HL-60 (cell line): ENCODE data around the gene RAB26.

Experiments
- GABPA ChIP-seq: IDR thresholded peaks from 2 replicates; pipeline ENCODE4 v1.6.1; 2012; ENCODE audit warnings: low read depth
- POLR2AphosphoS5 ChIP-seq: IDR thresholded peaks from 2 replicates; pipeline ENCODE4 v1.6.1; 2012; ENCODE audit warnings: low read depth
- SPI1 ChIP-seq: IDR thresholded peaks from 2 replicates; pipeline ENCODE4 v1.6.1; 2012; ENCODE audit warnings: low read depth, mild to moderate bottlenecking, borderline replicate concordance
- TF ChIP-seq, protein P1 (sequence below): IDR thresholded peaks from one replicate; pipeline ENCODE4 v1.5.1; 2011; ENCODE audit warnings: low read length, control low read depth, inconsistent platforms; ENCODE audit not compliant: insufficient read depth
- TF ChIP-seq, protein P2 (sequence below): IDR thresholded peaks from 2 replicates; pipeline ENCODE4 v1.6.1; 2012; ENCODE audit warnings: low read depth; ENCODE audit not compliant: insufficient replicate concordance

DNA sequence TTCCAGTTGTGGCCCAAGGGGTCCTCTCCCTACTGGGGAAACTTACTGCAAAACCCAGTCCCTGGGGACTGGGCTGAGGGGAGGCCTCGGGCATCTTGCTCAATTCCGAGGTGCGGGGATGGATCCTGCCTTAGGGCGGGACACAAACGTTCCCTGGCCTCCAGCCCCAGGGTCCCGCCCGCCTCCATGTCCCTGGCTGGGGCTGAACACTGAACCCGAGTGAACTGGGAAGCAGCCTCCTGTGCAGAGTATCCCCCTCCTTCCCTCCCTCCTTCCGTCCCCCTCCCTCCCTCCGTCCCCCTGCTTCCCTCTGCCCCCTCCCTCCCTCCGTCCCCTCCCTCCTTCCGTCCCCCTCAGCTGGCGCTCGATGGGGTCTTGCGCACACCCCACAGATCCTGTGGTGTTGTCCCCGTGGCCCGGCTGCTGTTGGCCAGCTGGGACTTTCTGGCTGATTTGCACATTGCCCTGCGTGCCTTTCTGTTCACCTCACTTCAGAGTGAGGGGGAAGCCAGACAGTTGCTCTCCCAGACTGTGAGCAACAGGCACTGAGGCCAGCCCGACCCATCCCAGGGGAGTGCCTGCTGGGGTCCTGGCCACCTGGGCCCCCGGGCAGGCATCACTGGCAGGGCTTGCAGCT is 12.6 kb downstream of the RAB26 start:
- TF ChIP-seq, protein P1, sequence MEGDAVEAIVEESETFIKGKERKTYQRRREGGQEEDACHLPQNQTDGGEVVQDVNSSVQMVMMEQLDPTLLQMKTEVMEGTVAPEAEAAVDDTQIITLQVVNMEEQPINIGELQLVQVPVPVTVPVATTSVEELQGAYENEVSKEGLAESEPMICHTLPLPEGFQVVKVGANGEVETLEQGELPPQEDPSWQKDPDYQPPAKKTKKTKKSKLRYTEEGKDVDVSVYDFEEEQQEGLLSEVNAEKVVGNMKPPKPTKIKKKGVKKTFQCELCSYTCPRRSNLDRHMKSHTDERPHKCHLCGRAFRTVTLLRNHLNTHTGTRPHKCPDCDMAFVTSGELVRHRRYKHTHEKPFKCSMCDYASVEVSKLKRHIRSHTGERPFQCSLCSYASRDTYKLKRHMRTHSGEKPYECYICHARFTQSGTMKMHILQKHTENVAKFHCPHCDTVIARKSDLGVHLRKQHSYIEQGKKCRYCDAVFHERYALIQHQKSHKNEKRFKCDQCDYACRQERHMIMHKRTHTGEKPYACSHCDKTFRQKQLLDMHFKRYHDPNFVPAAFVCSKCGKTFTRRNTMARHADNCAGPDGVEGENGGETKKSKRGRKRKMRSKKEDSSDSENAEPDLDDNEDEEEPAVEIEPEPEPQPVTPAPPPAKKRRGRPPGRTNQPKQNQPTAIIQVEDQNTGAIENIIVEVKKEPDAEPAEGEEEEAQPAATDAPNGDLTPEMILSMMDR, result no peak
- TF ChIP-seq POLR2AphosphoS5, result no peak
- TF ChIP-seq SPI1, result no peak
- TF ChIP-seq GABPA, result no peak
- TF ChIP-seq, protein P2, sequence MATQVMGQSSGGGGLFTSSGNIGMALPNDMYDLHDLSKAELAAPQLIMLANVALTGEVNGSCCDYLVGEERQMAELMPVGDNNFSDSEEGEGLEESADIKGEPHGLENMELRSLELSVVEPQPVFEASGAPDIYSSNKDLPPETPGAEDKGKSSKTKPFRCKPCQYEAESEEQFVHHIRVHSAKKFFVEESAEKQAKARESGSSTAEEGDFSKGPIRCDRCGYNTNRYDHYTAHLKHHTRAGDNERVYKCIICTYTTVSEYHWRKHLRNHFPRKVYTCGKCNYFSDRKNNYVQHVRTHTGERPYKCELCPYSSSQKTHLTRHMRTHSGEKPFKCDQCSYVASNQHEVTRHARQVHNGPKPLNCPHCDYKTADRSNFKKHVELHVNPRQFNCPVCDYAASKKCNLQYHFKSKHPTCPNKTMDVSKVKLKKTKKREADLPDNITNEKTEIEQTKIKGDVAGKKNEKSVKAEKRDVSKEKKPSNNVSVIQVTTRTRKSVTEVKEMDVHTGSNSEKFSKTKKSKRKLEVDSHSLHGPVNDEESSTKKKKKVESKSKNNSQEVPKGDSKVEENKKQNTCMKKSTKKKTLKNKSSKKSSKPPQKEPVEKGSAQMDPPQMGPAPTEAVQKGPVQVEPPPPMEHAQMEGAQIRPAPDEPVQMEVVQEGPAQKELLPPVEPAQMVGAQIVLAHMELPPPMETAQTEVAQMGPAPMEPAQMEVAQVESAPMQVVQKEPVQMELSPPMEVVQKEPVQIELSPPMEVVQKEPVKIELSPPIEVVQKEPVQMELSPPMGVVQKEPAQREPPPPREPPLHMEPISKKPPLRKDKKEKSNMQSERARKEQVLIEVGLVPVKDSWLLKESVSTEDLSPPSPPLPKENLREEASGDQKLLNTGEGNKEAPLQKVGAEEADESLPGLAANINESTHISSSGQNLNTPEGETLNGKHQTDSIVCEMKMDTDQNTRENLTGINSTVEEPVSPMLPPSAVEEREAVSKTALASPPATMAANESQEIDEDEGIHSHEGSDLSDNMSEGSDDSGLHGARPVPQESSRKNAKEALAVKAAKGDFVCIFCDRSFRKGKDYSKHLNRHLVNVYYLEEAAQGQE, result no peak
